HS-27A (cell line): ENCODE results near the gene LRBA.
A peak's percentile ranks its signal among the peaks of the same experiment; 100 is the strongest.
"Not testable (repeated sequence)": the region's sequence is repeated elsewhere in the genome, so short reads cannot be mapped to it uniquely, and the experiment has no call there.

ENCODE experiments used
- DNase-seq: peaks from one replicate; pipeline ENCODE4 v3.0.0-alpha.2; 2012; ENCODE audit warnings: low read depth, missing footprints

The LRBA gene

DNA sequence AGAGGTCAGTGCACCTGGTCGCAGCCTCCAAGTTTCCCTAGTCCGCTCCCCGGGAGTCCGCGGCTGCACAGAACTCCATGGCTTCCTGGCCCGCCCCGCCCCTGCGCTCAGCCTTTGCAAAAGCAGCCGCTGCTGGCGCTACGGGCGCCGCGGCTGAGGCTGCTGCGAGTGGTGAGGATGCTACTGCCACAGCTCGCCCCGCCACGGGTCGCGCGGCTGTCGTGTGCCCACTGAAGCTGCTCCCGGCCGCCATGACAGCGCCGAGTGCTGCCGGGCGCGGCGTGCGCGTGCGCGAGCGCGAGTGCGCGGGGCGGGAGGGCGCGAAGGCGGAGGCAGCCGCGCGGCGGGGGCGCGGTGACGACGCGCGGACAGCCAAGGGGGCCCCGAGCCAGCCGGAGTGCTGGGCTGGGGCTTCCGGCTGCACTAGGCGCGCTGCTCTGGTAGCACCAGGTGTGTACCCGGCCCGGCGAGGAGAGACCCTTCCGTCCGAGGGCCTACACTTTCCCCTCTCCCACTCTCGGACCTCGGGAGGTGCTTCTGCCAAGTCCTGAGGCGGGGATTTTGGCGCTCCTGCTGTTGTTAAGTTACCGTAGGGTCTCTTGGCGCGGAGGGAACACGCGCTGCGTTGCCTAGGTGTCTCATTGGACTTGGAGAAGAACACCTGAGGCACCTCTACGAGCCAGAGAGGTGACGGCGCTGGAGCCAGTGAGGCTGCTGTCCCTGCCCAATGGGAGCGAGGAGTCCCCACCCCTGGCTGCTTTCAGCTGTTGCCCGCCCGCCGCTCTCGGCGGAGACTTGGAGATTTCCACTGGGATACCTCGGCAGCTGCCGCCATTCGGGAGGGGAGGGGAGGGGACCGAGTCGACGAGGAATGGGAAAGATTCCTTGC is 619 bp upstream of the LRBA start:
- DNase-seq, result peak; percentile 38

- no peak for DNase-seq
Measured at GRCh38 chr4:151013944-151014343, 1.1 kb downstream of the LRBA start.

- DNase-seq, result no peak
Measured at GRCh38 chr4:151013491-151013890, 1.6 kb downstream of the LRBA start.

DNA sequence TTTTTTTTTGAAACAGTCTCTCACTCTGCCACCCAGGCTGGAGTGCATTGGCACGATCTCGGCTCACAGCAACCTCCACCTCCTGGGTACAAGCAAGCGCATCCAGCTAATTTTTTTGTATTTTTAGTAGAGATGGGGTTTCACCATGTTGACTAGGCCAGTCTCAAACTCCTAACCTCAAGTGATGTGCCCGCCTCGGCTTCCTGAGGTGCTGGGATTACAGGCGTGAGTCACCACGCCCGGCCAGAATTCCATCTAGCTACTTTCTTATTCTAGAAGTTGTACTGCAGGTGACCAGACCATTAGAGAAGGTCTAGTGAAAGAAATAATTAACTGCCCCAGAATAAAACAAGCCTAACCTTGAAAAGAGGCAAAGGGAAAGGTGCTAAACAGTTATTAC is 2.3 kb downstream of the LRBA start:
- no peak for DNase-seq

DNA sequence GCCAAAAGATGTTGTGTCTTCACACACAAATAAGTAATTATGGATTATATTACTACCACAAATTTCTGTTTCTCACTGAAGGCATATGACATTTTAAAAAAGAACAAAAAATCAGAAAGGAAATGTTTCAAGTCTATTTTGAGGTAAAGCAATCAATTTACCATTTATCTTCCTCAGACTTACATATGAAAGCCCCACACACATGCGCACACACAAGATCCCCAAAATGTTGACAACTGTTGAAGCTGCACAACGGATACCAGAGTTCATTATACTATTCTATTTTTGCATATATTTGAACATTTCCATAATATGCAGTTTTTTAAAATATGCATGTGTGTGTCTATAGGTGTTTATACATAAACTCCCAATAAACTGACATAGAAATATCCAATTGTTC is 2.7 kb downstream of the LRBA start:
- no peak for DNase-seq

DNA sequence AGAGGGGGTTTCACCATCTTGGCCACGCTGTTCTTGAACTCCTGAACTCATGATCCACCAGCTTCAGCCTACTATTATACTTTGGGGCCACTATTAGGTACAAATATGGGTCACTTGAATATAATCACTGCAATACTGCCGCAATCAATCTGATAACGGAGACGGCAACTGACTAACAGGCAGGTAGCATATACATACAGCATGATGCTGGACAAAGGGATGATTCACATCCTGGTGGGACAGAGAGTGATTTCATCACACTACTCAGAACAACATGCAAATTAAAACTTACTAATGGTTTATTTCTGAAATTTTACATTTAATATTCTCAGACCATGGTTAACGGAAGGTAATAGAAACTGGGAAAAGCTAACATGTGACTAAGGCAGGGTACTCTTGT is 10.9 kb downstream of the LRBA start:
- DNase-seq, result no peak

GRCh38 chr4:151000747-151001429 is 14.2 kb downstream of the LRBA start:
- no peak for DNase-seq

DNA sequence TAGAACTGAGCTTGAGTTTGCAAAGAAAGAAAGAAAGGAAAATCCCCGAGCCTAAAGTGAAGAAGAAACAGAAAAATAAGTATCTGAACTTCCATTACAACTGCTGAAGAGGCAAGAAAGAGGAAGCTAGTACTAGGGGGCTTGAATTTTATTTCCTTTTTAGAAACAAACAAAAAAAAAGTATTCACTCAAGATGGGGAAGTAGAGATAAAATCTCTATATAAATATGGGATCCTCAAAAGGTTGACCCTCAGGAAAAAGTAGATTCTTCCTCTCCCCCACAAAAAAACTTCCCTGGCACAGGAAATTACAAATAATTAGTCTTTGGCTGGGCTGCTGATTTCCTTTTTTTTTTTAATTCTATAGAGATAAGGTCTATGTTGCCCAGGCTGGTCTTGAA is 16.0 kb downstream of the LRBA start:
- DNase-seq, result no peak

DNA sequence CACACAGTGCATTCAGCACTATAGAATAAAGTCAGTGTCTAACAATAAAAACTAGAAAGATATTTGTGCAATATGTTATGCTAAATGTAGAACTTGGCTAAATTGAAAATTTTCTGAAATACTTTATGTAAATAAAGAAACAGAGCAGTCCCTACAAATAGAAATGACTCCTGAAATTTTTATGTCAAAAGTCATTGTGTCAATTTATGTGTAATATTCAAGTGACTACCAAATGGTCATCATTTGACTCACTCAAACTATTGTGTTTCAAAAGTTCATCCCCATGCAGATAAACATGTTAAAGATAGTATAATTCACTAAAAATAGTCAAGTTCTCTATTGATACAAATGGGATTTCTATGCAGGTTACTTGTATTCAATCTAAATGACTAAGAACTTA is 17.9 kb downstream of the LRBA start:
- no peak for DNase-seq

GRCh38 chr4:150994721-150995120 is 20.4 kb downstream of the LRBA start:
- no peak for DNase-seq

DNA sequence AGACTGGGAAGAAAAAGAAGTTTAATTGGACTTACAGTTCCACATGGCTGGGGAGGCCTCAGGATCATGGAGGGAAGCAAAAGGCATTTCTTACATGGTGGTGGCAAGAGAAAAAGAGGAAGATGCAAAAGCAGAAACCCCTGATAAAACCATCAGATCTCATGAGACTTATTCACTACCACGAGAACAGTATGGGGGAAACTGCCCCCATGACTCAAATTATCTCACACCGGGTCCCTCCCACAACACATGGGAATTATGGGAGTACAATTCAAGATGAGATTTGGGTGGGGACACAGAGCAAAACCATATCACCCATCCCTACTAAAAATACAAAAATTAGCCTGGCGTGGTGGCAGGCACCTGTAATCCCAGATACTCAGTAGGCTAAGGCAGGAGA is 21.5 kb downstream of the LRBA start:
- DNase-seq, result not testable (repeated sequence)

DNA sequence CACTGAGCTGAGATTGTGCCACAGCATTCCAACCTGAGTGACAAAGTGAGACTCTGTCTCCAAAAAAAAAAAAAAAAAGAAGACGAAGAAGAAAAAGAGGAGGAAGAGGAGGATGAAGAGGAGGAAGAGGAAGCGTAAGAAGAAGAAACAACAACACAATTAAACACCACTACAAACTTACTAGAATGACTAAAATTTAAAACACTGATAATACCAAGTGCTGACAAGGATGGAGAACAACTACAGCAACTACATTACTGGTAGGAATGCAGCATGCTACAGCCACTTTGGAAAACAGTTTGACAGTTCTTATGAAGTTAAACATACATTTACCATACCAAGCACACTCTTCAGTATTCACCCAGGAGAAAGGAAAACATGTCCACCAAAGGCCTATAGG is 24.1 kb downstream of the LRBA start:
- DNase-seq, result no peak

GRCh38 chr4:150990250-150990649 is 24.8 kb downstream of the LRBA start:
- no peak for DNase-seq

DNA sequence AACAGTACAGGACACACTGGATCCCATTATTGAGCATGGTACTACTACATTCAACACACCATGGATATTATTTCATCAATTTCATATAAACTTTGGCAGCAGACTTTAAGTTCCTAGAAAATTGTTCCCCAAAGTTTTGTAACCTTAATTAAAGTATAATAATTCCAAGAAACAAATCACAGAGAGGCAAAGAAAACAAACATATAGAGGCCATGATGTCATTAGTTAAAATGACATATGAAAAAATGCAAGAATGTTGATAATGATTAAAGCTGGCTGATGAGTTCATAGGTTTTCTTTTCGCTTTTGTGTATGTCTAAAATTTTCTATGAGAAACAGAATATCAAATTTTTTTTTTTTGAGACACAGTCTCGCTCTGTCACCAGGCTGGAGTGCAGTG is 26.8 kb downstream of the LRBA start:
- no peak for DNase-seq

DNA sequence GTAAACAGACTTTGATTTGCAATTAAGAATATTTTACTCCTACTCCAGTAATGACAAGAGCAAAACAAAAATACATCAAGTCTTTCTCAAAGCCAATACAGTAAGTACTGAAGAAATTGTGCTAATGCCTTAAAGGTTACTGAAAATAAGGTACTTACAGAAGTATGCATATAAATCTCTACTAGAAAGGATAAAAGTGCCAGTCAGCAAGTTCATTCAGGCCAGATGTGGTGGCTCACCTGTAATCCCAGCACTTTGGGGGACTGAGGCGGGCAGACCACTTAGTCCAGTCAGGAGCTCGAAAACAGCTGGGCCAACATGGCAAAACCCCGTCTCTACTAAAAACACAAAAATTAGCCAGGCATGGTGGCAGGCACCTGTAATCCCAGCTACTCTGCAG is 27.9 kb downstream of the LRBA start:
- no peak for DNase-seq

DNA sequence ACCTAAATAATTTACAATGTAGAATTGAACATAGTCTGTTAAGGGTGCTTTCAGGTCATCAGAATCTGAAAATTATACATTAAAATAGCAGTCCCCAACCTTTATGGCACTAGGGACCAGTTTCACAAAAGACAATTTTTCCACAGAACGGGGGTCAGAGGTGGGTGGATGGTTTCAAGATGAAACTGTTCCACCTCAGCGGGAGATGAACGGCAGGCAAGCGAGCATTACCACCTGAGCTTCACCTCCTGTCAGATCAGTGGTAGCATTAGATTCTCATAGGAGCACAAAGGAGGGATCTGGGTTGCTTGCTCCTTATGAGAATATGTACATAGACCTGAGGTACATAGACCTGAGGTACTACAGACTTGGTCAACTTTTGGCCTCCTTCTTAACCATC is 29.0 kb downstream of the LRBA start:
- DNase-seq, result no peak

DNA sequence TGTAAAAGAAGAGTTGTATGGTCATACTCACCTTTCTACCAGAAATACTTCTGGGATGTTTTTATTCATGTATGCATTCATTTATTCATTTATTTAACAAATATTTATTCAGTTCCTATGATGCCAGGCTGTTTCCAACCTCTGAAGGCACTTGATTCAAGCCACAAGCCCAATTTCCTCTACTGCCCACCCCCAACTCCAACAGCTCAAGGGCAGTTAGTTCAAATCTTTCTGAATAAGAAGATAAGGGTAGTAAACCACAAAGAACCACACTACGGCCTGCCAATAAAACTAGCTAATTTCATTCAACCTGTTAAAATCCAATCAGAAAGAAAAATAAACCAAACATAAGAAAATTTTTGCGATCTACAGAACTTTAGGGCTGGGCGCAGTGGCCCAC is 31.2 kb downstream of the LRBA start:
- DNase-seq, result no peak

DNA sequence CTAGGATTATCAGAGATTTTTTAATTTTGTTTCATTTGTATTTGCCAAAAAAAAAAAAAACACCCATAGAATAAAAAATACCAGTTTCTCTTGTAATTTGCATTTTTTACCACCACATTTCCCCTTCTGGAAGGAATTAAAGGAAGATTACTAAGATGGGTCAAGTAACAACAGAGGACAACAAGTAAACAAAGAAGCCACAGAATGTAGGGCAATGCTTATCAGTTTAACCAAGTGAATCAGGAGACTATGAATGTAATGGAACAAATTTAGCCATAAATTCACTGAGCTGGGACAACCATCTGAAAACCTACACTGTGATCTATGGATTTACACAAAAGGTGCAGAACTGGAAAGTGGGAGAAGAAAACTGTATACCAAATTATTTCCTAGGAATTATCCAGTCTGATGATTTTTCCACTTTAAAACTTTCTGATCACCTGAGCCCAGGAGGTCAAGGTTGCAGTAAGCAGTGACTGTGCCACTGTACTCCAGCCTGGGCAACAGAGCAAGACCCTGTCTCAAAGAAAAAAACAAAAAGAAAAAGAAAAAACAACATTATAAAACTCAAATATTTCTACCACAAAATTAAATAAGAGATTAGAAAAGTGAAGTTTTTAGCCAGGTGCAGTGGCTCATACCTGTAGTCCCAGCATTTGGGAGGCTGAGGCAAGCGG is 32.4 kb downstream of the LRBA start:
- no peak for DNase-seq

- no peak for DNase-seq
Measured at GRCh38 chr4:150978738-150979575, 36.1 kb downstream of the LRBA start.

DNA sequence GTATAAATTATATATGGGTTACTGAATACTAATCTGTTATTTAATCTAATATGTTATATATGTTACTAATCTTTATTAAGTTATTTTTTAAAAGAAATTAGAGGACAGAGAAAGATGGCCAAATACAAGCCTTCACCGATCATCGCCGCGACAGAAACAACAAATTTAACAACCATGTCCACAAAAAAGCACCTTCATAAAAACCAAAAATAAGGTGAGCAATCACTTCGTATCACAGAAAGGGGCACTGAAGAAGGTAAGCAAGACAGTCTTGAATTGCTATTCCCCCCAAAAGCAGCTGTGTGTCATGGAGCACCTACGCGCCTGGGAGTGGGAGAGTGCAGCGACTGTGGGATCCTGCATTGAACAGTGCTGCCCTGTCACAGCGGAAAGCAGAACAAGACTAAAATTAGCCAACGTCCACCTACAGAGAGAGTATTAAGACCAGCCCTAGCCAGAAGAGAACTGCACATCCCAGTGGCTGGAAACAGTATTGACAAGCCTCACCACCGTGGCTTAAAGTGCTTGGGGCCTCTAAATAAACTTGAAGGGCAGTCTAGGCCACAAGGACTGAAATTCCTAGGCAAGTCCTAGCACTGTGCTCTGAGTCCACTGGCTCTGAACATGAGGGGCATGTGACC is 38.5 kb downstream of the LRBA start:
- DNase-seq, result no peak

DNA sequence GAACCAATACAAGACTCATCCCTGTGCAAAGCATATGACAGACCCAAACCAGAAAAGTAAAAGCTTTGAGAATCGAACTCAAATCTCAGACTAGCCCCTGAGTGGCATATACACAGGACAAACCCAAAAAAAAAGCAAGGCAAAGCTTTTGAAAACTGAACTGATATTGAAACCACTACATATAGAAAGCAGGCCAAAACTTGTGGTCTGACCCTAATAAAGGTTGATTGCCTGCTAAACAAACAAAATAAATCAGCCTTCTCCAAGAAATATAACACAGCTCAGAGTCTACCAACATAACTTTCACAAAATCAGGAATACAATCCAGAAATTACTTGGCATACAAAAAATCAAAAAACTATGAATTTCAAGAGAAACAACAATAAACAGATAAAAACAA is 40.3 kb downstream of the LRBA start:
- DNase-seq, result no peak

DNA sequence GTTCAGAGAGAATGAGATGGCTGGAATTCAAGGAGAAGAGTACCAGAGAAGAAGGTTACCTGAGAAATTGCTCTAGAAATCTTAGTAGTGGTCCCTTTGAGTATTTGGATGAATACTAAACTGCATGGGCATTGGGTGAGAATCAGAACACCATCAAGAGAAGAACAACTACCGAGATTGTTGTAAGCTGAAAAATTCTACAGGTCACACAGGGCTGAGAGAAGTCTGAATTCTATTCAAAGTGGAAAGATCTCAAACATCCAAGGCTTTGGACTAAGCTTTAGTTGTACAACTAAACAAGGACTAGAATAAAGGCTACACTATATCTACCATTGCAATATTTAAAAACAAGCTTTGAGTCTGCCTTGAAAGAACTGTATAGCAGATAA is 40.8 kb downstream of the LRBA start:
- no peak for DNase-seq
